Measurements from ENCODE around the gene SLC16A2.

- no peak for TF ChIP-seq CTCF (IDR thresholded peaks at IDR 0.05)
- no peak for TF ChIP-seq POLR2AphosphoS5 (IDR thresholded peaks at IDR 0.05; ENCODE audit: low read depth, low read length)
- no peak for TF ChIP-seq TCF7L2 (IDR thresholded peaks at IDR 0.05; ENCODE audit: low read depth, low read length)
- no peak for TF ChIP-seq REST (IDR thresholded peaks at IDR 0.05; ENCODE audit: insufficient read depth in 1 of 2, low read depth in 2 of 2, low read length in 1 of 2)
- no peak for TF ChIP-seq SIN3A (IDR thresholded peaks at IDR 0.05; ENCODE audit: borderline replicate concordance, insufficient read depth, low read depth, low read length)
Observed at GRCh38 chrX:74535086-74535407, 113.8 kb downstream of the SLC16A2 start.

Measured in Panc1 (cell line).